ENCODE measurements around the gene NPHP4. TPM values are rescaled to one million over a fixed set of nuclear protein-coding genes. Genes with fewer than 3 reads are reported as not detected.

NPHP4 gene
- total and polyA plus RNA-seq, 10 of the 15 experiments (the other 5 are each of a cell fraction or from before 2014, with no cell fraction given), result 0.16 to 10.5 (median 3.1) TPM

- H3K9ac ChIP-seq (ENCODE audit: control insufficient read depth, insufficient read depth, low read length), result no peak overlapping the region
- SMC1A ChIA-PET (ENCODE audit: uncharacterized antibody, unreplicated experiment), result no interaction called here
- H3K27me3 ChIP-seq (replicated peaks in 1 of 2; ENCODE audit: control insufficient read depth in 2 of 2, insufficient read depth in 2 of 2, low read length in 1 of 2), result no peaks in the 10 kb centered on the region
- H3K27ac ChIP-seq (ENCODE audit: control insufficient read depth, insufficient read depth), result no peak overlapping the region
- no peaks in the 10 kb centered on the region for H4K20me1 ChIP-seq (ENCODE audit: control insufficient read depth, insufficient read depth)
- peaks cover 10% of the 10 kb centered on the region for H3K4me1 ChIP-seq (ENCODE audit: control insufficient read depth, insufficient read depth, low read length)
- peaks cover 3 to 4% of the 10 kb centered on the region in 2 experiments; a peak in 2 of 4 replicates for H3K36me3 ChIP-seq (ENCODE audit: control insufficient read depth in 2 of 2, insufficient read depth in 2 of 2, low read length in 1 of 2)
- CTCF ChIA-PET, result no interaction called here
- TF ChIP-seq TCF7 (IDR thresholded peaks at IDR 0.05; ENCODE audit: borderline replicate concordance), result no peak
- no peak for TF ChIP-seq REST (IDR thresholded peaks at IDR 0.05; ENCODE audit: low read depth, low read length)
- no peak for TF ChIP-seq MTA3 (IDR thresholded peaks at IDR 0.05; ENCODE audit: borderline replicate concordance, low read length)
- no peak overlapping the region for H2AFZ ChIP-seq (ENCODE audit: control insufficient read depth, low read depth, low read length)
- no peaks in the 10 kb centered on the region for H3K9me3 ChIP-seq (replicated peaks; ENCODE audit: control insufficient read depth, insufficient read depth, low read length)
- no peak for ATAC-seq
- RAD21 ChIA-PET (ENCODE audit: unreplicated experiment), result no interaction called here
- H3K4me2 ChIP-seq (ENCODE audit: control insufficient read depth, insufficient read depth), result no peak overlapping the region
- in situ Hi-C loops (cut with MboI), result no loop called here
- intact Hi-C loops (cut with micrococcal nuclease; ENCODE audit: unreplicated experiment), result no loop called here
- FAIRE-seq, result no peak
- H3K4me3 ChIP-seq, result no peak overlapping the region
- peaks cover 23% of the 10 kb centered on the region for H3K79me2 ChIP-seq (ENCODE audit: control insufficient read depth, insufficient read depth, low read length)
- no peak for DNase-seq (ENCODE audit: low read depth, low spot score)
- WGBS (ENCODE audit: insufficient coverage, insufficient replicate concordance, low lambda C conversion rate, missing lambda C conversion rate), result 98% methylated on average over 12 of the region's 12 CpGs
- BruUV-seq (replicated peaks), result no TSS peak
- POLR2A ChIA-PET, result no interaction called here
Observed at GRCh38 chr1:5998051-5998905, 6.1 kb upstream of the NPHP4 start.

All from GM12878 (cell line).